Stimulated activated naive CD8-positive, alpha-beta T cell treated with anti-CD3 and anti-CD28 coated beads, Interleukin-15, Interleukin-2, amounts not matched to agents 100 U/mL and 50 U/mL, for 24 hours (primary cell): ENCODE results near the gene ZDHHC24.

ENCODE experiments used
- ATAC-seq: fragments of 150-1000 bp; cut with Tn5 transposase; one replicate; pipeline ENCODE4 v1.10.0; 2021
- DNase-seq: peaks from one replicate; pipeline ENCODE4 v3.0.0; 2021

ZDHHC24 gene

DNA sequence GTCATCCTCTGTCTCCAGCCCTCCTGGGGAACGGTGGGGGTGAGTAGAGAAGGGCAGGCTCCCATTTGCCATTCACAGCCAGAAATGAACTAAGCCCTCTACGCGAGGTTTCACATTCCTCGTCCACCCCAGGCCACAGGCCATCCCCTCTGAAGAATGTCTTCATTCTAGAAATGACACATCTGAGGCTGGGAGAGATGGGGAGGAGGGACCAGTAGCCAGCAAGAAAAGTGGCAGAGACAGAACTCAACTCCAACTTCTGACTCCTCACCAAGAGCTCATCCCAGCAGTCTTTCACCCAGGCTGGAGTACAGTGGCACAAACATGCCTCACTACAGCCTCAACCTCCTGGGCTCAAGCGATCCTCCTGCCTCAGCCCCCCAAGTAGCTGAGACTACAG, 19.1 kb upstream of the ZDHHC24 start:
- ATAC-seq (no peak), DNase-seq (no peak)

DNA sequence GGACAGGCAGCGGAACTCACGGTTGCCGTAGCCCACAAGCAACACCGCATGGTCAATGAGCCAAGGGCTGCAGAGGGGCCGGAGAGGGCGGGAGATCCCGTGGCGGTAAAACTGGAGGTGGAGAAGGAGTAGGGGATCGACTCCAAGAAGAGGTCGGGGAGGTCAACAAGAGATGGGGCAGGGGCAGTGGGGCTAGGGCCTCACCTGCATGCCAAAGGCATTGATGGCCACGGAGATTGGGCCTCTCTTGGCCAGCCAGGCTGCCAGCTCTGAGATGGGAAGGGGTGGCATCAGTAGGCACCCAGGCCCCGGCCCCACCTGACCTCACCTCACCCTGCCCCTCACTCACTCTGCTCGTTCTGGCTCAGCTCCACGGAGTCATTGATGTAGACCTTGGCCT, 18.7 kb upstream of the ZDHHC24 start:
- ATAC-seq (no peak), DNase-seq (no peak)

DNA sequence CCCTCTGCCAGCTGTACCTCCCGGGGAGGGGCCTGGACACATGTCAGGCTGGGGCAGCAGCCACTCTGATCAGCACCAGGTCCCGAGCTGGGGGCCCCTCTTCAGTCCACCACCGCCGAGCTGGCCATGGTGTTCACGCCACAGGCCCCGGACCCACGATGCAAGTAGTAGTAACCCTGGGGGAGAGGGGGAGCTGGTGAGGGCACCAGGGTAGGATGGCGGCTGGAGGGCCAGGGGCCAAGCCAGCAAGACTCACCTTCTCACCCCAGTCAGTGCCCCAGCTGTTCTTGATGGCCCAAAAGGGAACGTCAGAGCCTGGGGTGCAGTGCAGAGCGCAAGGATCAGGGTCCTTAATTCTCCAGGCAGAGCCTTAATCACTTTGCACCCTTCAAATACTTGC, 18.0 kb upstream of the ZDHHC24 start:
- ATAC-seq (no peak), DNase-seq (no peak)

DNA sequence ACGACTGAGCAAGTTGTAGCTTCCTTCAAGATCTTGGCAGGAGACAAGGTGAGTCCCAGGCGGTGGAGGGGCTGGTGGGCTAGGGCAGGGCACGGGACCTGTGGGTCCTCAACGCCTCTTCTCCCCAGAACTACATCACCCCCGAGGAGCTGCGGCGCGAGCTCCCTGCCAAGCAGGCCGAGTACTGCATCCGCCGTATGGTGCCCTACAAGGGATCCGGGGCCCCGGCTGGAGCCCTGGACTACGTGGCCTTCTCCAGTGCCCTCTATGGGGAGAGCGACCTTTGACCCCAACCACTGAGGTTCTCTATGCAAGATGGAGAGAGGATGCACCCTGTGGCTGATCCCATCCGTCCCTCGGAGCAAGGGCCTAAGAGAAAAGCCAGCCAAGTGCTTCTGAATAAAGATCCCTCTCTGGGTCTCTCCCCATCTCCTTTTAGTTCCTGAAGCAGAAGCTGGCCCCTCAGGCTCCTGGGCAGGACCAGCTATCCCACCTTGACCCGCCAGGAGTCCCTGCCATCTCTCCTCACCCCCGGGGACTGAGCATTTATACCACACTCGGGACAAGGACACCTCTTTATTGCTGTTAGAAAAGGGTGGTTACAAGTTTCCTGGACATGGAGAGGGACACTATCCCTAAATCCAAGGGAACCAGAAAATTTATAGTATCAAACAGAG, 17.2 kb upstream of the ZDHHC24 start:
- DNase-seq: no peak
- ATAC-seq: no peak

DNA sequence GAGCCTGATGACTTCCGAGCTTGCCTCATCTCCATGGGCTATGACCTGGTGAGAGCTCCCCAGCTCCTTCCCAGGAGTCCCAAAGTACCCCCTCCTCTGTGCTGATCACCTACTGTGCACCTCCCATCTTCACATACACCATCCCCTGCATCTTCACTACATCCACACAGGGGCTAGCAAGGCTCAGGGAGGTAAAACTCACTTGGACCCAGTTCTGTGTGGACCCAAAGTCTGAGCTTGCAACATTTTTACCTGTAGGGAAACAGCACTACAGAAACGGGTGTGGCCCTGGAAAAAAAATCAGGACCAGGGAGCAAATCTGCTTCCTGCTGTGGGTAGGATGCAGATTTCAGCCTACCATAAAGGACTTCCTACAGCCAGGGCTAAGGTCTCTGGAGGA, 16.4 kb upstream of the ZDHHC24 start:
- no peak for ATAC-seq
- no peak for DNase-seq

DNA sequence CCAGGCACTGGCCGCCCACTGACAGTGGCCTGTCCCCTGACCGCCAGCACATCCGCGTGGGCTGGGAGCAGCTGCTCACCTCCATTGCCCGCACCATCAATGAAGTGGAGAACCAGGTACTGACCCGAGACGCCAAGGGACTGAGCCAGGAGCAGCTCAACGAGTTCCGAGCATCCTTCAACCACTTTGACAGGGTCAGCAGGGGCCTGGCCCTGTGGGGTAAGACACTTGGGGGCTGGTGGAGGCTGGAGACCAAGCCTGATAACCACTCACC, 16.1 kb upstream of the ZDHHC24 start:
- ATAC-seq (no peak), DNase-seq (no peak)

DNA sequence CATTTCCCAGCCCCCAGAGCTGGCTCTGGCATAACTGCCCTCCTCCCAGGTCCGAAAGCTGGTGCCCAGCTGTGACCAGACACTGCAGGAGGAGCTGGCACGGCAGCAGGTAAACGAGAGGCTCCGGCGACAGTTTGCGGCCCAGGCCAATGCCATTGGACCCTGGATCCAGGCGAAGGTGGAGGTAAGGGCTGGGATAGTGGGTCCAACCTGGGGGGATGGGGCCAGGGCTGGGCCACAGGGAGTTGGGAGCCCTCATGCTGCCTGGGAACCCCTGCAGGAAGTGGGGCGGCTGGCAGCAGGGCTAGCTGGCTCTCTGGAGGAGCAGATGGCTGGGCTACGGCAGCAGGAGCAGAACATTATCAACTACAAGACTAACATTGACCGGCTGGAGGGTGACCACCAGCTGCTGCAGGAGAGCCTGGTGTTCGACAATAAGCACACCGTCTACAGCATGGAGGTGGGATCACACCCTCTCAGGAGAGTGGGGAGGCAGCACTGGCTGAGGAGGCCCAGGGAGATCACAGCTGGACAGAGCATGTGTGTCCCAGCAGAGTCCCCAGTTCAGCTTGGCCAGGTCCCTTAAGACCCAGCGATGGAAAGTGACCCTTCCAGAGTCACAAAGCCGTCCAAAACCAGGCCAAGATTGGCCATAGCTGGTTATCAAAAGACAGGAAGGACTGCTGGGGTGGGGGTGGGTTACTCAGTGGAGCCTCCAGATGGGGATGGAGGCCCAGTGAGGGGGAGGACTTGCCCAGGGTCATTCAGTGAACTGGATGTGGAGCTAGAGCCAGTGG, 15.5 kb upstream of the ZDHHC24 start:
- DNase-seq (no peak), ATAC-seq (no peak)

DNA sequence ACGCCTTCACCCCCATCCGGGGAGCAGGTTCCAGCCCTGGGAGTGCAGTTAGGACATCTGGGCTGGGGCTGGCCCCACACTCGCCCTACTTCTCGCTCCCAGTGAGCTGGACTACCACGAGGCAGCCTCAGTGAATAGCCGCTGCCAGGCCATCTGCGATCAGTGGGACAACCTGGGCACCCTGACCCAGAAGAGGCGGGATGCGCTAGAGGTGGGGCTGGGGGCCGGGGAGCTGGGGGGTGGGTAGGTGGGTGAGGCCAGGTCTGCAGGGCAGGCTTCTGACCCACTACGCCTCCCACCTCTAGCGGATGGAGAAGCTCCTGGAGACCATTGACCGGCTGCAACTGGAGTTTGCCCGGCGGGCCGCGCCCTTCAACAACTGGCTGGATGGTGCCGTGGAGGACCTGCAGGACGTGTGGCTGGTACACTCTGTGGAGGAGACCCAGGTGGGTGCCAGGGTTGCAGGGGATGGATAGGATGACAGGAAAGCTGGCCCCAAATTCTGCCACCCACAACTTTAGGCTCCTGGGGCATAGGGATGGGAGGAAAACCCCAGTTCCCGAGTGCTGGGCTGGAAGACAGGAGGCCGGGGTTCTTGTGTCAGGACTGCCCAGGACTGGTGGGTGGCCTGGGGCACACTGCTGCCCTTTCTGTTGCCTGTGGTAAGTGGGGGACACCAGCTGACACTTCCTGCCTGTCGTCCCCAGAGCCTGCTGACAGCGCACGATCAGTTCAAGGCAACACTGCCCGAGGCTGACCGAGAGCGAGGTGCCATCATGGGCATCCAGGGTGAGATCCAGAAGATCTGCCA, 14.2 kb upstream of the ZDHHC24 start:
- no peak for DNase-seq
- ATAC-seq: no peak

DNA sequence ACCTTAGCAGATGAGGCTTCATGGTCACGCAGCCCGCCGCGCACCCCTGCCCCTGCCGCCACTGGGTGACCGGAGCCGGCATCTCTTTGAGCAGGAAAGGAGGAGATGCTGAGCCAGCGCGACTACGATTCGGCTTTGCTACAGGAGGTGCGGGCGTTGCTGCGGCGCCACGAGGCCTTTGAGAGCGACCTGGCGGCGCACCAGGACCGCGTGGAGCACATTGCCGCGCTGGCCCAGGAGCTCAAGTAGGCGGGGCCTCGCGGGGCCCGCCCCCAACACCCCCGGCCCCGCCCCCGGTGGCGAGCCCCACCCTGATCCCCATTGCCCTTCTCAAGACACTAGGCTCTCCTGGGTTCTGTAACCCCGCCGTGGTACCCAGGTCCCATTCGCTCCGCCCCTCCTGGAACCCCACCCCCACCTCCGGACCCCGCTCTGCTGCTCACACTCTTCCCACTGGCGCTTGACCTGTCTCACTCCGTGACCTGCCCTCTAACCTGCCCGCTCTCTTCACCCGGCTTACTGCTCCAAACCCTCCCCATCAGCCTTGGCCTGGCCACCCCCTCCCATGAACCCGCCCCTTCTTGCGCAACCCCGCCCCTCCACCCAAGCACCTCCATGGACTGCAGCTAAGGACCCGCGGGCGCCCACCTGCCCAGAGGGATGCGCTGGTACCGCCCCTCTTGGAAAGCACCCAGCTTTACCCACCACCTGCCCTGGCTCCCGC, 13.5 kb upstream of the ZDHHC24 start:
- DNase-seq: peak; percentile 38
- no peak for ATAC-seq

DNA sequence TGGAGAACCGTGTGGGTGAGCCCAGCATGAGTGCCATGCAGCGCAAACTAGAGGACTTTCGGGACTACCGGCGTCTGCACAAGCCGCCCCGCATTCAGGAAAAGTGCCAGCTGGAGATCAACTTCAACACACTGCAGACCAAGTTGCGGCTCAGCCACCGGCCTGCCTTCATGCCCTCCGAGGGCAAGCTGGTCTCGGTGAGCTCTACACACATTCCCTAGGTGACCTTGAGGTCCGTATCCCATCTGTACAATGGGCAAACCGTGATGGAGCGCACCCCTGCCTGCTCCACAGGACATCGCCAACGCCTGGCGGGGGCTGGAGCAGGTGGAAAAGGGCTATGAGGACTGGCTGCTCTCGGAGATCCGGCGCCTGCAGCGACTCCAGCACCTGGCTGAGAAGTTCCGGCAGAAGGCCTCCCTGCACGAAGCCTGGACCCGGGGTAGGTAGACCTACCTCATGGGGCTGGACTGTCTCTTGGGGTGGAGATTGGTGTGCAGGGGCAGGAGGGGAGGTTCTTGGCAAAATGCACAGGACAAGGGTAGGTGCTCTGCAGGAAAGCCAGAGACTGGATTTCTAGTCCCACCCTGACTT, 12.0 kb upstream of the ZDHHC24 start:
- no peak for ATAC-seq
- no peak for DNase-seq

DNA sequence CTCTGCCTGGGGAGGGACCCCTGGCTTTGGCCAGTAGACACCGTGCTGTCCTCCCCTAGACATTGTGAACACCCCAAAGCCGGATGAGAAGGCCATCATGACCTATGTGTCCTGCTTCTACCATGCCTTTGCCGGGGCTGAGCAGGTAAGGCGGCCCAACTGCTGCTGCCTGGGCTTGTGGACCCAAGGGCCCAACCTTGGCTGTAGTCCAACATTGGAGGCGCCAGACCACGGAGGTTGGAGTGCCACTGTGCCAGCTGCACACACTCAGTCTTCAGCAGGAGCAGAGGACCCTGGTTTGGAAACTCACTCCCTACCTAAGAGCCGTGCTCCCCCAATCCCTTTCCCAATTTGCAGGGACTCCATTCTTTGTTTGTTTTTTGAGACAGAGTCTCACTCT, 10.2 kb upstream of the ZDHHC24 start:
- DNase-seq (no peak), ATAC-seq (no peak)

DNA sequence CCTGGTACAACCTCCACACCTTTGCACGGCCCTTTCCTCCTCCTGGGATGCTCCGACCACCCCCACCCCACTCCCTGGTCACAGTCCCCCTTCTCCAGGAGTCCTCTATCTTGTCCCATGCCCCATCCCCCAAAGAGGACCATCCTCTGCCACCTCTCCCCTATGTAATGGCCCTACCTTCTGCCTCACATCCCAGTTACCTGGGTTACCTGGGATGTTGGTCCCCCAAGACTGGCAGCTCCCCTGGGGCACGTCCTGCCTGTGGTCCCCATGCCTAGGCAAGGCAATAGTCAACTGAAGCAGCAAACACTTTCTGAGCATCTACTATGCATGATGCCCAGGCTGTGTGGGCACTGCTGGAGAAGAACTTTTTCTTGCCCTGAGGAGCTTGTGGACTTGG, 9.6 kb upstream of the ZDHHC24 start:
- ATAC-seq (no peak), DNase-seq (no peak)

DNA sequence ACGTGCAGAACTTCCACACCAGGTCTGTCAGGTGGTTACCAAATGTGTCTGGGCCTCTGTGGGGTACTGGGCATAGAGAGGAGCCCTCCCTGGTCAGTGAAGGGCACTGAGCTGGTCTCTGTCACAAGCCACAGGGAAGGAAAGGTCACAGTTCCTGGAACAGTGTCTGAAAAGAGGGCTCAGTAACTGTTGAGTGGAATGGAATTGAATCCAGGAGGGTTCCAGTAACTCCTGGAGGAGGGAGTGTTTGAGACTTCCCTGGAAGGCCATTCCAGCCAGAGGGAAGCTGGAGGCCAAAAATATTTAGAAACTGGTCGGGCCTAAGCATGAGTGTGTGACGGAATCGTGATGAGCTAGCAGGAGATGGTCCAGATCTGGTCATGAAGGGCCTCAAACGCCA, 8.8 kb upstream of the ZDHHC24 start:
- ATAC-seq (no peak), DNase-seq (no peak)

DNA sequence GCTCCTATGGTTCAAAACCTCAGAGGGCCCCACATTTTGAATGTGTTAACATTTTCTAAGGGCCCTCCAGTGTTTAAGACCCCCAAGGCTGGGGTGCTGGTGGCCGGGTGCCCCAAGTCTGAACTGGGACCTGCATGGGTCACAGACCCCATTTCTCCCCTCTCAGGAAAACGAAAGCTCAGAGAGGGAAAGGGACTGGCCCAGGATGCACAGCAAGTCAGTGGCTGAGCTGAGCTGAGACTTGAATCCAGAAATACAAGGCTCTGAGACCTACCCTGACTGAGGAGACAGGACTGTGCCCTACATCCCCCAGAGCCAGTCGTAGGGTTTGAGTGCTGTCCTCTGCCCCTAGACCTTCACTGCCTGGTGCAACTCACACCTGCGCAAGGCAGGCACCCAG, 5.0 kb upstream of the ZDHHC24 start:
- ATAC-seq: no peak
- DNase-seq: no peak

DNA sequence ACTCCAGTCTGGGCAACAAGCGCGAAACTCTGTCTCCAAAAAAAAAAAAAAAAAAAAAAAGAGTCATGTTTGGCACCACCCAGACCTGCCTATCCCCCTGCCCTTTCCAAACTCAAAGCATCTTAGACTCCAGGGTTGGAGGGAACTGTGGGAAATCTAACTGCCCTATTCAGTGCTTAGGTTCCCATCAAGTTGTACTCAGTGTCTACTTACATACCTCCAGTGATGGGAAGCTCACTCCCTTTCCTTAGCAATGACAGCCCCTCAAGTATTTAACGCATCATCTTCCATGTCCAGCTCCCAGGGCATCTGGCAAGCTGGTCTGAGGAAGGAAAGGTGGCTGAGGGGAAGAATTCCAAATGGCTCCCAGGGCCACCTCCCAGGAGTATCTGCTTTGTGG, 3.8 kb upstream of the ZDHHC24 start:
- DNase-seq (no peak), ATAC-seq (no peak)

DNA sequence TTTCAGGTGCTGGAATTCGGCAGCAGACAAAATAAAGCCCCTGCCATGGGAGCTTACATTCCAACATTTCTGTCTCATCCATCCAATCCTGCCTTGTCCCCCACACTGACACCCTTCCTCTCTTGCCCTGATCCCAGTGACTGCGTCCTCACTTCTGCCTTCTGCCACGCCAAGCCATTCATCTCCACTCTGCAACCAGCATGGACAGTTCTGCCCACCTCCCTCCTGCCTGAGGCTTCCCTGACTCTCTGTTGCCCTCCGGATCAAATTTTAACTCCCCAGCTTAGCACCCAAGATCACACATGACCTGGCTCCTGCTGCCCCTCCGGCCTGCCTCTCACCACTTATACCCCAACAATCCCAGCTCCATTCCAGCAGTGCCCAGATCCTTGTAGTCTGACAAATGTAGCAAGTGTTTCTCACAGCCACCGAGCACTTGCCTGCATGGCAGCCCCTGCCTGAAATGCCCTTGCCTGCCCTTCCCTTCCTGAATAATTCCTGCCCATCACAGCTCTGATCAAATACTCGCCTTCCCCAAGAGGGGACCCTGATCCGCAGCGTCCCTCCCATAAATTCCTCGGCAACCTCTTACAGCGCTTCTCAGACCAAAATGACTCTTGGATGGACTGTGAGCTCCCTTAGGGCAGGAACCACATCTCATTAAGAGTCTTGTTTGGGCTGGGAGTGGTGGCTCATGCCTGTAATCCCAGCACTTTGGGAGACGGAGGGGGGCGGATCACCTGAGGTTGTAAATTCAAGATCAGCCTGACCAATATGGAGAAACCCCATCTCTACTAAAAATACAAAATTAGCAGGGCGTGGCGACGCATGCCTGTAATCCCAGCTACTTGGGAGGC, 3.2 kb upstream of the ZDHHC24 start:
- ATAC-seq: no peak

DNA sequence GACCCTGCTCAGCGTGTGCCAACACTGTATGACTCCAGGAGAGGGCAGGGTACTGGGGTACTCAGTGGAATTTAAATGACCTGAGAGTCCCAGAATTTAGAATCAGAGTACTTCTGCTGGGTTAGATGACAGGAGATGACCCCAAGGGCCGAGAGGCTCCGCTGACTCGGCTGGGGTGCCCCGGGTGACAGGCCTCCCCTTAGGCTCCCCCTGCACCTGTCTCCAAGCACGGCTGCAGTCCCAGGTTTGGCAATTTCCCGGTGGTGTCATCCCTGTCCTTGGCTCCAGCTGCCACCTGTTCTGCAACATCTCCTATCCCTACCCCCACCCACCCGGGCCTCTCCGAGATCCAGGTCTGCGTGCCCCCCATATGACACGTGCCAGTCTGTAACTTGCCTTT, 2.2 kb upstream of the ZDHHC24 start:
- ATAC-seq (no peak), DNase-seq (no peak)

More for the DNA sequence above, 3.2 kb upstream of the ZDHHC24 start:
- no peak for DNase-seq

DNA sequence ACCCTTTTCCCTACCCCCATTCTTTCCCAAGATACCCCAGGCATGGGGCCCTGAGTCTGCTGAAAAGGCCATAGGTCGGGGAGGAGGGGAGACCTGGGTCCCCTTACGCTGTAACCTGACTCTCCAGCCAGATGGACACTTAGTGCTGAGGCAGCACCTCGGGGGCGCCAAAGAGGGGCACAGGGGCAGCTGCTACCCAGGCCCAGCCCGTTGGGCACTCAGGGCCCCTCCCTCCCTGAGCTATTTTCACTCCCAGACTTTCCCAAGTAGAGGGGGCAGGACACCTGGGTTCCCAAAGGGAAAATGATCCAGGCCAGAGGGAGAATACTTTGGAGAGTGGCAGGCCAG, 1.8 kb upstream of the ZDHHC24 start:
- DNase-seq (no peak), ATAC-seq (no peak)

DNA sequence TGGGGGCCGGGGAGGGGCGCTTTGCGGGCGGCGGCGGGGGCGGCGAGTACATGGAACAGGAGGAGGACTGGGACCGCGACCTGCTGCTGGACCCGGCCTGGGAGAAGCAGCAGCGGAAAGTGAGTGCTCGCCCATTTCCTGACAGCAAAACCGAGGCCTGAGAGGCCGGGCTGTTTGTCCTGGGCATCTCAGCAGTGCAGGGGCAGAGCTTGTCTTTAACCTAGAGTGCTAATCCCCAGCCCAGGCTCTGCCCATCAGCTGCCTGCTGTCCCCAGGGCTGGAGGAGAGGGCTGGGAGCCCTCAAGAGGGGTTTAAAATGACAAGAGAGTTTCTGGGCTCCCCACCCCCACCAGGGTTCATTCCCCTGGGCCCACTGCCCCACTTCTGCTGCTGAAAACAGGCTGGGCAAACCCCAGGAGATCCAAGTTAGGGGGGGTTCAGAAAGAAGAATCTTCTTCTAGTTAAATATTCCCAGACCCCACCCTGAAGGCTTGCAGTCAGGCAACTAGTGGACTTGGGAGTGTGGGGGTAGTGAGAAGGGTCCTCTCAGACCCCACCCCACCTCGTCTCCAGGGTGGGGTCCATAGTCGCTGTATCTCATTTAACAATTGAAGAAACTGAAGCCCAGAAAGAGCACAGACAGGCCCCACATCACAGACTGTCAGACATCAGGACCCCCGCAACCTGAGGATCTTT, 1.3 kb upstream of the ZDHHC24 start:
- DNase-seq (no peak), ATAC-seq (no peak)

DNA sequence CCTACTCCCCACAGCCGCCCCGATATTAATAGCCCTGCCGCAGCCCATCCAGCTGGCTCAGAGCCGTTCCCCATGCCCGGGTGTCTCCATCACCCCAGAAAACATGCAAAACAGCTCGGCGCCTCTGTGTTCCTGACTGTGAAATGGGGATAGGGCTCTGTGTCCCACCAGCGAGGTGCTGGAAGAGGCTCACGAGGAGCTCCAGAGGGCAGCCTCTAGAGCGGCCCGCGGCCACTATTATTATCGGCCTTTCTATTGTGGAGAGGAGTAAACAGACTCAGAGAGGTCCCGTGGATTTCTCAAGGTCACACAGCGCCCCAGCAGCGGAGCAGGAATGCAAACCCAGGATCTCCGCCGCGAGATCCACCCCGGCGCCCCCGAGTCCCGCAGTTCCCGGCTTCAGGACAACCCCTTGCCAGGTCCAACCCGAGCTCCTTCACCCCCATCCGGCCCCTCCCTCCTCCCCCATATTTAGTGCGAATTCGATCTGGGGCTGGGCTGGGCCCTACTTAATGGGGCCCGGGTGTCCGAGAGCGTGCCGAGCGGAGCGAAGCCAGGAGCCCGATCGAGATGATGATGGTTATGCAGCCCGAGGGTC, 619 bp upstream of the ZDHHC24 start, which contains the start of gene ACTN3:
TSS of gene ACTN3 (plus strand) at position 536 of the 598 bp plus-strand sequence. CDS start at position 571, 35 bp downstream.
- DNase-seq (peak; percentile 27), ATAC-seq (no peak)
